Activated CD8-positive, alpha-beta memory T cell treated with anti-CD3 and anti-CD28 coated beads, Interleukin-2, amount 10 ng/mL, durations not matched to agents 7 days and 5 days (primary cell): ENCODE results near the gene ST8SIA6. TPM values are rescaled to one million over a fixed set of nuclear protein-coding genes. Genes with fewer than 3 reads are reported as not detected.
"Not testable (repeated sequence)": the region's sequence is repeated elsewhere in the genome, so short reads cannot be mapped to it uniquely, and the experiment has no call there.

ENCODE experiments used
- ATAC-seq: fragments of 150-1000 bp; cut with Tn5 transposase; one replicate; pipeline ENCODE4 v1.10.0; 2021; ENCODE audit warnings: moderate library complexity
- CTCF ChIA-PET: fragments of 350-600 bp; sonication (Branson Sonifier 250); formaldehyde crosslinking; loops from one replicate; lab custom pipeline; 2021; ENCODE audit warnings: antibody characterized with exemption; lab: Charles Lee
- DNase-seq: peaks from one replicate; pipeline ENCODE4 v3.0.0-alpha.2; 2020
- H3K27ac Mint-ChIP-seq: one replicate; pipeline ENCODE4 v1.8.0; 2021; ENCODE audit warnings: mild to moderate bottlenecking, mixed read lengths
- H3K27me3 Mint-ChIP-seq: one replicate; pipeline ENCODE4 v1.8.0; 2021; ENCODE audit warnings: mixed read lengths
- H3K36me3 Mint-ChIP-seq: one replicate; pipeline ENCODE4 v1.8.0; 2021; ENCODE audit warnings: mild to moderate bottlenecking, mixed read lengths
- H3K4me1 Mint-ChIP-seq: one replicate; pipeline ENCODE4 v1.8.0; 2021; ENCODE audit warnings: mixed read lengths
- H3K4me3 Mint-ChIP-seq: one replicate; pipeline ENCODE4 v1.8.0; 2021; ENCODE audit warnings: mild to moderate bottlenecking, moderate library complexity, mixed read lengths
- H3K9me3 Mint-ChIP-seq: one replicate; pipeline ENCODE4 v1.8.0; 2022; ENCODE audit warnings: low read depth, mixed read lengths
- total RNA-seq, 2 experiments: library from RNA; stranded (reverse); gene quantifications; one replicate each; pipeline ENCODE4 v1.2.3, GENCODE V29; 2021

ST8SIA6 gene
- total RNA-seq, 2 experiments from 2014 or later: not detected

DNA sequence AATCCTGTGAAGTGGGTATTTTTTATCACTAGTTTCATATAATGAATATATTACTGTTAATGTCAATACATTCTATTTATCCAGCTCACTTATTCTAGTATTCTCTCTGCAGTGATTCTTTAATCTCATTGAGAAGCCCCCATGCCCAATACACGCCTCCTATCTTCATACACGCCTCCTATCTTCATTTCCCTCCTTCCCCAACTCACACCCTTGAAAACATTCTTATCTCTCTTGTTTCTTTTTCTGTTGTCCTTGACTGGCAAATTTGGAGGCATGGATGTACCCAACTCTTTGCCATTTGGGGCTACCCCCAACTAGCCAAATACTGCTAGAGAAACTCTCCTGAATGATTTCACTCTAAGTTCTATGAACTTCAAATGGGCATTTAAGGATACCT is 40.5 kb downstream of the ST8SIA6 start:
- H3K27me3 Mint-ChIP-seq: peaks cover 8% of the 10 kb centered on the region
- CTCF ChIA-PET: interaction anchor here (2.6 kb wide), 1 partner anchor 15 kb away, joined by 8 read pairs; no protein-coding TSS in a partner anchor

DNA sequence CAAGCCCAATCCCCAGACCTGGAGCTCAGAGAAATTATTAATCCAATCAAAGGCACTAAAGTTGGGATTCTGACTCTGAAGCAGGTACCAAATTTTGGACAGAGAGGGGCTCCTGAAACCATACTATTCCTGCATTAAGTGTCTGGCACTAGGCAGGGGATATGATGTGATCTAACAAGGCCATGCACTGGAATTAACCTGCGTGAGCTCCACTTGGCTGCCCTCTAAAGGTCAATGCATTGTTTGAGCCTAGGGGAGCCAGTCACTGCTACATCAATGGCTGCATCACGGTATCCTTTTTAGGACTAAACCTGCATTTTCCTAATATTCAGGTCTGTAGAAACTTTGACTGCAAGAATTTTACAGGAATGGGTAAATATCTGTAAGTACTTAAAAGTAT is 42.1 kb downstream of the ST8SIA6 start:
- no peaks in the 10 kb centered on the region for H3K36me3 Mint-ChIP-seq
- CTCF ChIA-PET: interaction anchor here (1.0 to 2.6 kb wide), 2 partner anchors 17 to 109 kb away, joined by 4 to 8 read pairs; no protein-coding TSS in a partner anchor
- H3K9me3 Mint-ChIP-seq: no peaks in the 10 kb centered on the region
- peaks cover 1% of the 10 kb centered on the region for H3K4me1 Mint-ChIP-seq
- no peak overlapping the region for H3K4me3 Mint-ChIP-seq
- no peak overlapping the region for H3K27ac Mint-ChIP-seq
- peaks cover 6% of the 10 kb centered on the region for H3K27me3 Mint-ChIP-seq
- no peak for DNase-seq
- no peak for ATAC-seq

More for the DNA sequence above, 40.5 kb downstream of the ST8SIA6 start:
- Mint-ChIP-seq H3K4me1 (peaks cover 1% of the 10 kb centered on the region), H3K27ac (no peak overlapping the region), H3K4me3 (no peak overlapping the region), H3K9me3 (no peaks in the 10 kb centered on the region), H3K36me3 (no peaks in the 10 kb centered on the region)
- ATAC-seq (no peak), DNase-seq (no peak)

DNA sequence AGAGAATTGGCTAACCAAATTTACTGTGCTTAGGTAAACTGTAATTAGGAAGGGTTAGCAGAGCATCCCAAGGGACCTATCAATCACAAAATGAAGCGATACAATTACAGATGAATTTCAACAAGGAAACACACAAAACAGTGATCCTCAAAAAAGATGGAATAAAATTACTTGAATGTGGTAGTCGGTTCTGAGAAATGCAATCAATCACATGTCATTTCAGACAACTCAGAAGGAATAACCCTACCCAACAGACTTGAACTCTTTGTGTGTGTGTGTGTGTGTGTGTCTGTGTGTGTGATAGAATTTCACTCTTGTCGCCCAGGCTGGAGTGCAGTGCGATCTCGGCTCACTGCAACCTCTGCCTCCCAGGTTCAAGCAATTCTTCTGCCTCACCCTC is 43.5 kb downstream of the ST8SIA6 start:
- H3K36me3 Mint-ChIP-seq: no peaks in the 10 kb centered on the region
- peaks cover 1% of the 10 kb centered on the region for H3K4me1 Mint-ChIP-seq
- no peak overlapping the region for H3K4me3 Mint-ChIP-seq
- peaks cover 4% of the 10 kb centered on the region for H3K27me3 Mint-ChIP-seq
- CTCF ChIA-PET: no interaction called here
- ATAC-seq (no peak), DNase-seq (no peak)
- no peaks in the 10 kb centered on the region for H3K9me3 Mint-ChIP-seq
- H3K27ac Mint-ChIP-seq: no peak overlapping the region

DNA sequence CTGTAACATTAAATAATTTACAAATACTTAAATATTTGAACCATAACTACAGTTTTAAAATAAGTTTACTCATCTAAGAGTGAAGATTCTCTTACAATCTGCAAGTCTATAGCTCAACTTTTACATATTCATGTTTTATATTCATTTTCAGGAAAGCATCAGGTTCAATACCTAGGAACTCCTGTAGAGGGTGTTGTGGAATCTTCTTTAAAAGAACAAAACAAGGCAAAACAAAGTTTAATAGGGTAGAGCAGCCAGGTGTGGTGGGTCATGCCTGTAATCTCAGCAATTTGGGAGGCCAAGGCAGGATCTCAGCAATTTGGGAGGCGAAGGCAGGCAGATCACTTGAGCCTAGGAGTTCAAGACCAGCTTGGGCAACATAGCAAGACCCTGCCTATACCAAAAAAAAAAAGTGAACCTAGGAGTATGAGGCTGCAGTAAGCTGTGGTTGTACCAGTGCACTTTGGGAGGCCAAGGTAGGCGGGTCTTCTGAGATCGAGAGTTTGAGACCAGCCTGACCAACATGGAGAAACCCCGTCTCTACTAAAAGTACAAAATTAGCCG is 45.1 kb downstream of the ST8SIA6 start:
- H3K4me3 Mint-ChIP-seq: no peak overlapping the region
- DNase-seq: no peak
- ATAC-seq: no peak
- H3K9me3 Mint-ChIP-seq: no peaks in the 10 kb centered on the region
- peaks cover 1% of the 10 kb centered on the region for H3K4me1 Mint-ChIP-seq
- H3K36me3 Mint-ChIP-seq: no peaks in the 10 kb centered on the region
- CTCF ChIA-PET: interaction anchor here (0.6 to 2.3 kb wide), 13 partner anchors 10 to 235 kb away, joined by 3 to 13 read pairs (median 4); partner anchors contain the start of gene STAM
- no peak overlapping the region for H3K27ac Mint-ChIP-seq
- H3K27me3 Mint-ChIP-seq: peaks cover 4% of the 10 kb centered on the region

GRCh38 chr10:17407047-17407446 is 47.3 kb downstream of the ST8SIA6 start:
- no peak for ATAC-seq
- Mint-ChIP-seq H3K4me3 (no peak overlapping the region), H3K27ac (no peak overlapping the region), H3K27me3 (no peaks in the 10 kb centered on the region), H3K9me3 (no peaks in the 10 kb centered on the region), H3K36me3 (no peaks in the 10 kb centered on the region), H3K4me1 (peaks cover 1% of the 10 kb centered on the region)
- DNase-seq: no peak
- CTCF ChIA-PET: no interaction called here

- H3K4me3 Mint-ChIP-seq: no peak overlapping the region
- H3K27ac Mint-ChIP-seq: no peak overlapping the region
- no peak for ATAC-seq
- peaks cover 1% of the 10 kb centered on the region for H3K4me1 Mint-ChIP-seq
- H3K27me3 Mint-ChIP-seq: no peaks in the 10 kb centered on the region
- CTCF ChIA-PET: no interaction called here
- no peaks in the 10 kb centered on the region for H3K36me3 Mint-ChIP-seq
- H3K9me3 Mint-ChIP-seq: no peaks in the 10 kb centered on the region
- no peak for DNase-seq
Measured at GRCh38 chr10:17406036-17406834, 48.2 kb downstream of the ST8SIA6 start.

- no peaks in the 10 kb centered on the region for H3K27me3 Mint-ChIP-seq
- H3K9me3 Mint-ChIP-seq: no peaks in the 10 kb centered on the region
- no peak overlapping the region for H3K27ac Mint-ChIP-seq
- DNase-seq (no peak), ATAC-seq (no peak)
- no peak overlapping the region for H3K4me3 Mint-ChIP-seq
- H3K4me1 Mint-ChIP-seq: no peaks in the 10 kb centered on the region
- CTCF ChIA-PET: no interaction called here
- no peaks in the 10 kb centered on the region for H3K36me3 Mint-ChIP-seq
Measured at GRCh38 chr10:17403161-17403560, 51.2 kb downstream of the ST8SIA6 start.

GRCh38 chr10:17402040-17402439 is 52.4 kb downstream of the ST8SIA6 start:
- ATAC-seq, H3K36me3 Mint-ChIP-seq, H3K4me1 Mint-ChIP-seq, H3K27me3 Mint-ChIP-seq, H3K27ac Mint-ChIP-seq, DNase-seq, H3K9me3 Mint-ChIP-seq, CTCF ChIA-PET, H3K4me3 Mint-ChIP-seq: not testable (repeated sequence)

GRCh38 chr10:17396004-17396403 is 58.4 kb downstream of the ST8SIA6 start:
- no peaks in the 10 kb centered on the region for H3K36me3 Mint-ChIP-seq
- H3K9me3 Mint-ChIP-seq: no peaks in the 10 kb centered on the region
- CTCF ChIA-PET: no interaction called here
- peaks cover 18% of the 10 kb centered on the region for H3K27me3 Mint-ChIP-seq
- ATAC-seq (no peak), DNase-seq (no peak)
- H3K27ac Mint-ChIP-seq: no peak overlapping the region
- peaks cover 3% of the 10 kb centered on the region for H3K4me1 Mint-ChIP-seq
- no peak overlapping the region for H3K4me3 Mint-ChIP-seq

DNA sequence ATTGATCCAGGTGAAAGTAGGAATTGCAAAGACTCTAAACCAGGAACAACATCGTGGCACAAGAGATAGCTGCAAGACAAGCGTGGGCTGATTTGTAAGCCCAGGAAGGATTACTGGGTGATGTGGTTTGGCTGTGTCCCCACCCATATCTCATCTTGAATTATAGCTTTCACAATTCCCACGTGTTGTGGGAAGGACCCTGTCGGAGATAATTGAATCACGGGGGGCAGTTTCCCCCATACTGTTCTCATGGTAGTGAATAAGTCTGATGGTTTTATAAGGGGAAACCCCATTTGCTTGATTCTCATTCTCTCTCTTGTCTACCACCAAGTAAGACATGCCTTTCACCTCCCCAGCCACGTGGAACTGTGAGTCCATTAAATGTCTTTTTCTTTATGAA is 59.5 kb downstream of the ST8SIA6 start:
- H3K36me3 Mint-ChIP-seq: no peaks in the 10 kb centered on the region
- peaks cover 18% of the 10 kb centered on the region for H3K27me3 Mint-ChIP-seq
- ATAC-seq (no peak), DNase-seq (no peak)
- H3K9me3 Mint-ChIP-seq: no peaks in the 10 kb centered on the region
- CTCF ChIA-PET: no interaction called here
- peaks cover 3% of the 10 kb centered on the region for H3K4me1 Mint-ChIP-seq
- H3K27ac Mint-ChIP-seq: no peak overlapping the region
- H3K4me3 Mint-ChIP-seq: no peak overlapping the region

DNA sequence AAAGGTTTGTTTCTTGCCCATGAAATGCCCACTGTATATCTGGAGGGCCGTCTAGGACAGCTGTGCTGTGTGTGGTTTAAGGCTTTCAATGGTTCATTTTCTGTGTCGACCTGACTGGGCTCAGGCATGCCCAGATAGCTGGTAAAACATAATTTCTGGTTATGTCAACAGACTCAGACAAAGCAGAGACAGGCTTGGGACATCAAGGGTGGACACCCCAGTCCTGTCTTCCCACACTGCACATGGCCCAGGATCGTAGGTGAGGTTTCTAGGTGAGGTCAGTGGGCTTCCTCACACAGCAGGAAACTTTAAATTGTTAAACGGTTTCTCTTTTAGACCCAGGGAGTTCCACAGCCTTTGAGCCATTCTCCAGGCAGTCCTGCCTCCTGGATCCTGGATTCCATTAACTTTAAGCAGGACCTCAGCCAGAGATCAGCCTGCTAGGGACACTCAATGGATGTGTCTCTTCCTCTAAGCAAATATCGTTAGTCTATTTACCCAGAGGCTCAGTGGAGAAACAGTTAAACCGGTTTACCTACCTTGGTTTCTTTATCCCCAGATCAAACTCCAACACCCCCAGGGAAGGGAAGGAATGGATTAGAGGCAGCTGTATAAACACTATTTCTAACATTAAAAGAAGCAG is 66.4 kb downstream of the ST8SIA6 start:
- no peak overlapping the region for H3K27ac Mint-ChIP-seq
- H3K4me3 Mint-ChIP-seq: no peak overlapping the region
- DNase-seq (no peak), ATAC-seq (no peak)
- H3K9me3 Mint-ChIP-seq: no peaks in the 10 kb centered on the region
- peaks cover 4% of the 10 kb centered on the region for H3K27me3 Mint-ChIP-seq
- H3K4me1 Mint-ChIP-seq: no peaks in the 10 kb centered on the region
- CTCF ChIA-PET: interaction anchor here (2.5 kb wide), 1 partner anchor 12 kb away, joined by 8 read pairs; no protein-coding TSS in a partner anchor
- no peaks in the 10 kb centered on the region for H3K36me3 Mint-ChIP-seq

GRCh38 chr10:17386616-17387075 is 67.7 kb downstream of the ST8SIA6 start:
- no peak for ATAC-seq
- no peak overlapping the region for H3K27ac Mint-ChIP-seq
- peaks cover 4% of the 10 kb centered on the region for H3K27me3 Mint-ChIP-seq
- H3K4me3 Mint-ChIP-seq: no peak overlapping the region
- H3K9me3 Mint-ChIP-seq: no peaks in the 10 kb centered on the region
- no peak for DNase-seq
- CTCF ChIA-PET: interaction anchor here (2.5 kb wide), 1 partner anchor 11 kb away, joined by 8 read pairs; no protein-coding TSS in a partner anchor
- no peaks in the 10 kb centered on the region for H3K4me1 Mint-ChIP-seq
- no peaks in the 10 kb centered on the region for H3K36me3 Mint-ChIP-seq

- Mint-ChIP-seq H3K36me3 (no peaks in the 10 kb centered on the region), H3K27ac (no peak overlapping the region), H3K4me3 (no peak overlapping the region), H3K4me1 (no peaks in the 10 kb centered on the region), H3K27me3 (peaks cover 4% of the 10 kb centered on the region), H3K9me3 (no peaks in the 10 kb centered on the region)
- no peak for ATAC-seq
- CTCF ChIA-PET: interaction anchor here (2.5 kb wide), 1 partner anchor 10 kb away, joined by 8 read pairs; no protein-coding TSS in a partner anchor
- no peak for DNase-seq
Measured at GRCh38 chr10:17386021-17386420, 68.4 kb downstream of the ST8SIA6 start.
